GM12872 (cell line): ENCODE data around the gene HEYL.

Source experiments
- CTCF ChIP-seq: IDR thresholded peaks from 3 replicates; pipeline ENCODE4 v1.5.1; 2011; ENCODE audit warnings: low read depth, mild to moderate bottlenecking, low read length, moderate library complexity; ENCODE audit not compliant: insufficient read depth

HEYL gene

DNA sequence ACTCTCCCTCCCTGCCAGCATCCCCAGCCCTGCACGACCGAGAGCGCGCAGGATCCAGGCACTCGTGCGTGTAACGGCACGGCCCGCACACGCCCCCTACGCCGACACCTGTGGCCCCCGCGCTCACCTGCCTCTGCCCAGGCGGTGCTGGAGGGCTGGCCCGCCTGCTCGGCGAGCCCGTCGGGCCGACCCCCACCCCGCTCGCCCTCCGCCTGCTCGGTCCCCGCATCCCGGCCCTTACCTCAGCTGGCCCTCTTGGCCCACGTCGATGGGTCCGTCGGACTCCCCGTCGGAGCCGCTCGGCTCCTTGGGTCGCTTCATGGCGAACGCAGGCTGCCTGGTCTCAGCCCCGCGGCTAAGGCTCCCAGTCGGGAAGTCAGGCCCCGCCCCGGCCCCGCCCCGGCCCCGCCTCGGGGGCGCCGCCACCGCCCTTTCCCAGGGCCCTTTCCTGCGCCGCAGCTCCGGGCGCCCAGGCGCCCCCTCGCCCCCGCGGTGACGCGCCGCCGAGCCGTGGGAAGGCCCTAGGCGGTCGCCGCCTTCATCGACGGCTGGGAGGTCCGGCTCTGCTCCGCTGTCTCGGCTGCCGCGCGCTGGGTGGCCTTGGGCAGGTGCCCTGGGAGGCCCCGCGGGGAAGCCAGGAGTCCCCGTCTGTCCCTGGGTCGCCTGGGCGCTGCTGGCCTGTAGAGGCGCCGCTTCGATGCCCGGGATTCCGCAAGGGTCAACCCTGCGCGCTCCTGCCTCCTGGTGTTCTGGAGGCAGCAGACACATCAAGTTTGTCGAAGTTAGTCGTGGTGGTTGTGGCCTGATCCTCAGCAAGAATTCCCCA is at the start of gene HEYL:
HEYL (minus strand) TSS at position 339 of the 826 bp plus-strand sequence; CDS start at position 321, 18 bp downstream.
- no peak for TF ChIP-seq CTCF

DNA sequence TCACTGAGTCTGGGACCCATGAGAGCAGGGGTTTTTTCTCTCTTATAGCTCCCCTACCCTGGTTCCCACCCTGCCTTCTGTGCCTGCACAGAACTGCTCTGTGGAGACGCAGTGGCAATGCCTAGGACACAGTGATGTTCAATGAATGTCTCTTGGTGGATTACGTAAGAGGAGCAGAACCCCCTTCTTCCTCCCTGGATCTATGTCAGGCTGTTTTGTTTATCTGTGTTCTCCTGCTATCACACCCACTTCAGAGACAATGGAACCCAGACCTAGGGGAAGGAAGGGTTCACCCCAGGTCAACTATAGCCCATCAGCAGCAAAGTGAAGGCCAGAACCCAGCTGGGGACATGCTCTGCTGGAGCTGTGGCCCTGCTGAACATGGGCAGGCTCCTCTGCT is 49.8 kb upstream of the HEYL start:
- TF ChIP-seq CTCF = no peak

- TF ChIP-seq CTCF = no peak
These were observed 49.3 kb upstream of the HEYL start for GRCh38 chr1:39688706-39689105.

- TF ChIP-seq CTCF = no peak
These were observed 47.8 kb upstream of the HEYL start for GRCh38 chr1:39687243-39687642.

GRCh38 chr1:39685071-39685470 is 45.6 kb upstream of the HEYL start:
- TF ChIP-seq CTCF = no peak

DNA sequence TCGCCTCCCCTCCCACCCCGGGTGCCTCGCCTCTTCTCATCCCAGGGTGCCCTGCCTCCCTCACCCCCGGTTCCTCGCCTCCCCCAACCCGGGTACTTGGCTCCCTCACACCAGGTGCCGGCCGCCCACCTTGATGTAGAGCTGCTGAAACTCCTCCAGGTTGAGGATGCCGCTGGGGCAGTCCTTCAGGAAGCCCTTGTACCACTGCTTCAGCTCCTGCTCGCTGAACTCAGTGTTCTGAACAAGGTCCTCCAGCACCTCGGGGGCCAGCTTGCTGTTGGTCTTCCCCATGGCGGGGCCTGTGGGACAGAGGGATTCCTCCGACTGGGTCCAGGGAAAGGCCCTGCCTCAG is 44.8 kb upstream of the HEYL start:
- TF ChIP-seq CTCF = no peak

DNA sequence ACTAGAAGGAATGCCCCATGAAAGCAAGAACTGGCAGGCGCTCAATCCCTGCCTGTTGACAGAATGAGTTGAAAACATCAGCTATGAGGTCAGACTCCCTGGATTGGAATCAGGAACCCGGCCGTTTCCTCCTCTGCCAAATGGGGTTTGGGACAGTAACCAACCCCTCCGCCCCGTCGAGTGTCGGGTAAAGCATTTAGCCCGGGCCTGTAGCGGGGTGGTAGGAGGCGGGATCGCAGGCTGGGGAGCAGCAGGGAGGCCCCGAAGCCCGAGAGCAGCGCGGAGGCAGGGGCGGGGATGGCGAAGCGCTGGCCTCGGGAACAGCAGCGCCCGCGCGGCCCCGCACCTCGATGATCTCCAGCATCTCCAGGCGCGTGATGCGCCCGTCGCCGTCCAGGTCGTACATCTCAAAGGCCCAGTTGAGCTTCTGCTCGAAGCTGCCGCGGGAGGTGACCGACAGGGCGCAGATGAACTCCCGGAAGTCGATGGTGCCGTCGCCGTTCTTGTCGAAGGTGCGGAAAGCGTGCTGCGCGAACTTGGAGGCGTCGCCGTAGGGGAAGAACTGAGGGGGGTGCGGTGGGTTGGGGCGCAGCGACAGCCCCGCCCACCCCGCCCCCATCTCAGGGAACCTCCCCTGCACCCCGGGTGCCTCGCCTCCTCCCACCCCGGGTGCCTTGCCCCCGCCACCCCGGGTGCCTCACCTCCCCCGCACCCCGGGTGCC is 44.3 kb upstream of the HEYL start:
- TF ChIP-seq CTCF = no peak
